GM19099 (cell line): Measurements from ENCODE around the gene PITPNC1.

ENCODE experiments used
- POLR2A ChIP-seq: IDR thresholded peaks from 3 replicates; pipeline ENCODE4 v1.6.1; 2011; ENCODE audit warnings: low read depth; ENCODE audit not compliant: insufficient read length; ENCODE audit errors: extremely low read depth

PITPNC1 gene

GRCh38 chr17:67496286-67496685 is 119.2 kb downstream of the PITPNC1 start:
- TF ChIP-seq POLR2A: no peak

- no peak for TF ChIP-seq POLR2A
Measured at GRCh38 chr17:67499685-67500084, 122.6 kb downstream of the PITPNC1 start.

- TF ChIP-seq POLR2A: no peak
Measured at GRCh38 chr17:67500261-67500660, 123.2 kb downstream of the PITPNC1 start.

GRCh38 chr17:67500677-67501300 is 123.7 kb downstream of the PITPNC1 start:
- no peak for TF ChIP-seq POLR2A

GRCh38 chr17:67502151-67502550 is 125.1 kb downstream of the PITPNC1 start:
- no peak for TF ChIP-seq POLR2A

- no peak for TF ChIP-seq POLR2A
Measured at GRCh38 chr17:67503184-67503583, 126.1 kb downstream of the PITPNC1 start.

- no peak for TF ChIP-seq POLR2A
Measured at GRCh38 chr17:67503739-67504138, 126.7 kb downstream of the PITPNC1 start.

GRCh38 chr17:67504182-67504581 is 127.1 kb downstream of the PITPNC1 start:
- no peak for TF ChIP-seq POLR2A

GRCh38 chr17:67506966-67507365 is 129.9 kb downstream of the PITPNC1 start:
- no peak for TF ChIP-seq POLR2A

GRCh38 chr17:67509390-67510287 is 132.6 kb downstream of the PITPNC1 start:
- no peak for TF ChIP-seq POLR2A

GRCh38 chr17:67511012-67511411 is 133.9 kb downstream of the PITPNC1 start:
- no peak for TF ChIP-seq POLR2A

GRCh38 chr17:67511804-67512203 is 134.7 kb downstream of the PITPNC1 start:
- TF ChIP-seq POLR2A: no peak

- TF ChIP-seq POLR2A: no peak
Measured at GRCh38 chr17:67514998-67515397, 137.9 kb downstream of the PITPNC1 start.

- no peak for TF ChIP-seq POLR2A
Measured at GRCh38 chr17:67515490-67516083, 138.5 kb downstream of the PITPNC1 start.

GRCh38 chr17:67517325-67517724 is 140.2 kb downstream of the PITPNC1 start:
- TF ChIP-seq POLR2A: no peak

- TF ChIP-seq POLR2A: no peak
Measured at GRCh38 chr17:67518876-67519275, 141.8 kb downstream of the PITPNC1 start.
